NOMO-1 (cell line): ENCODE data around the gene TBCK.
A peak's percentile ranks its signal among the peaks of the same experiment; 100 is the strongest.
"Not testable (repeated sequence)": the region's sequence is repeated elsewhere in the genome, so short reads cannot be mapped to it uniquely, and the experiment has no call there.

Experiments used
- DNase-seq, 2 experiments: peaks; one replicate each; lab custom pipeline; 2025; ENCODE audit not compliant: unreplicated experiment in 2 of 2; lab: John Stamatoyannopoulos, UW

Gene TBCK

DNA sequence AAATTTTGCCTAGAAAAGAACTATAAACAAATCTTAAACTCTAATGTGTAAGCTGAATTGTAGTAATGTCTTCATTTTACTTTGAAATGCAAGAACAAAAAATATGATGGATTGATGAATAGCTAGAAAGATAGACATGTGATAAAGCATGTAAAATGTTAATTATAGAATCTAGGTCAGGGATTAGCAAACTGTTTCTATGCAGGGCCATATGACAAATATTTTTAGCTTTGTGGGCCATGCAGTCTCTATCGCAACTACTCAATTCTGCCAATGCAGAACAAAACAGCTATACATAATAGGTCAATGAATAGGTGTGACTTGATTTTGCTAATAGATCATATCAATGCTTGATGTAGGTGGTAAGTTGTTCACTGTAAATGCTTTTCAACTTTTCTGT lies 75.3 kb downstream of the TBCK start:
- DNase-seq, result no peak

DNA sequence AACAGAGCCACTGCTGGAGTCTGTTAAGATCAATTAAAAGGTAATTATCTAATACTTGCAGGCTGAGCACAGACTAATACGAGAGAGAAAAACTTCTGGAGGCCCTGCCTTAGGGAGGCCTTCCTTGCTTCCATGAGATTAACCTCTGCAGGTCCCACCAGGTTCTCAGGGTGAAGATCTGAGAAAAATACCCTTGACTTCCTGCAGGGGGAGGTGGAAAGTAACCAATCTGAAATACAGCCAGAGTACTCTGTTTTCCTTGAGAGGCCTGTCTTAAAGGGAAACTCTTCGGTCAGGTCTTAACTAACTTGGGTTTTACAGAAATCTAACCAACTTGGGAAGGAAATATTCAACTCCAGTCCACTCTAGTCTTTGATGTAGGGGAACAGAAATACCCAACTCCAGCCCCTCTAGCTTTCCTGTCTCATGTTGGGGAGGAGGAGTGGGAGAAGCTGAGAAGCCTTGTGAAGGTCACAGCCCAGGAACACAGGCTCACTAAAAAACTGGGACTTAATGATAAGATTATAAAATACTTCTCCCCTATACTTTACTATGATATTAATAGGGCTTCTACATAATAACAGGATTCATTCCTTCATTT lies 77.1 kb downstream of the TBCK start:
- DNase-seq, result peak; percentile 0 to 24

DNA sequence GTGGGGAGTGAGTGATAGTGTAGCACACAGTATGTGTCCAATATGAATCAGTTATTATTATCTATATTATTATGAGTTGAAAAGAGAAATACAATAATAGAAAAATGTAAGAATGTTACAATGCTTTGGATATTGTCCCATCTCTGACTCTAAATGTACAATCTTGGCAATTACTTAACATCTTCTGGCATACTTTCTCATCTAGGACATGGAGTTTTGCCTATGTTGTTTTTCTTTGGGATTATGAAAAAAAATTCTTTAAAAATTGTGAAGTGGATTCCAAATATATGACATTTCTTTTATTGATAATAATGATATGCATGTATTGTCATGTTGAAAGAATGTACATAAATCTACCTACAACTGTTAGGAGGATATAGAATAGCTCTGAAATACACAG lies 84.1 kb downstream of the TBCK start:
- no peak for DNase-seq

DNA sequence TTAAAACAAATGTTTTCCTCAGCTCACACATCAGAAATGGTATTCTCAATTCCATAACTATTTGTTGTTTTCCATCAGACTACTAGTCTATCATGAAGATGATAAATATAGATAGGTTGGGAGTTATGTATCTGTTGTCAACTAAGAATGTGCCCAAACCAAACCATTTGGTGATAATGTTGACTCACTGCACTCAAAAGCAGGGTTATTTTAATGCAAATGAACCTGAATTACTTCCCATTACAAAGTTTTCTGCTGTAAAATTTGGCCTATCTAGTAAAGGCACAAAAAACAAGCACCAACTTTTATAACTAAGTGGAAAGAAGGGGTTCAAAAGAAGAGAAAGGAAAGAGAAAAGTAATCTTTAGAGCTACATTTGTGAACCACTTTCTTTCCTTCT lies 93.5 kb downstream of the TBCK start:
- DNase-seq, result no peak

DNA sequence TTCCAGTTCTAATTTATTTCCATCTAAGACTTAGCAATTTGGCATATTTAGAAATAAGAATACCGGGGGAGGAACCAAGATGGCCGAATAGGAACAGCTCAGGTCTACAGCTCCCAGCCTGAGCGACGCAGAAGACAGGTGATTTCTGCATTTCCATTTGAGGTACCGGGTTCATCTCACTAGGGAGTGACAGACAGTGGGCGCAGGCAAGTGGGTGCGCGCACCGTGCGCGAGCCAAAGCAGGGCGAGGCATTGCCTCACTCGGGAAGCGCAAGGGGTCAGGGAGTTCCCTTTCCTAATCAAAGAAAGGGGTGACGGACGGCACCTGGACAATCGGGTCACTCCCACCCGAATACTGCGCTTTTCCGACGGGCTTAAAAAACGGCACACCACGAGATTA lies 102.7 kb downstream of the TBCK start:
- DNase-seq, result not testable (repeated sequence)

DNA sequence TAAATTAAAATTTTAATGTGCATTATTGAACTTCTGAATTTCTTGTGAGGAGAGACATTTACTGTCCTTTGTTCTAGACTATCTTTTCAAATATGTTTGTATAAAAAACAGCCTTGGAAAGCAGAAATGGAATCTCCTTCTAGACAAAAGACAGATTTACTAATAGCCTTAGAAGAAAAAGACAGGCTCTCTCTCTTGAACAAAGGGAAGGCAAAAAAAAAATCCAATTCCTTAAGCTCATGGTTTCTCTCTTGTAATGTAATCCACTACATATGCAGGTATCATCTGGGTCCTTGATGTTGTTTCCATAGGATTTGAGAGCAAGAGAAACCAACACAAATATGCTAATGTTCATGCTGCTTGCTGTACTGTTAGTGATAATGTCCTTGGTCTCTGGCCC lies 106.0 kb downstream of the TBCK start:
- DNase-seq, result no peak

DNA sequence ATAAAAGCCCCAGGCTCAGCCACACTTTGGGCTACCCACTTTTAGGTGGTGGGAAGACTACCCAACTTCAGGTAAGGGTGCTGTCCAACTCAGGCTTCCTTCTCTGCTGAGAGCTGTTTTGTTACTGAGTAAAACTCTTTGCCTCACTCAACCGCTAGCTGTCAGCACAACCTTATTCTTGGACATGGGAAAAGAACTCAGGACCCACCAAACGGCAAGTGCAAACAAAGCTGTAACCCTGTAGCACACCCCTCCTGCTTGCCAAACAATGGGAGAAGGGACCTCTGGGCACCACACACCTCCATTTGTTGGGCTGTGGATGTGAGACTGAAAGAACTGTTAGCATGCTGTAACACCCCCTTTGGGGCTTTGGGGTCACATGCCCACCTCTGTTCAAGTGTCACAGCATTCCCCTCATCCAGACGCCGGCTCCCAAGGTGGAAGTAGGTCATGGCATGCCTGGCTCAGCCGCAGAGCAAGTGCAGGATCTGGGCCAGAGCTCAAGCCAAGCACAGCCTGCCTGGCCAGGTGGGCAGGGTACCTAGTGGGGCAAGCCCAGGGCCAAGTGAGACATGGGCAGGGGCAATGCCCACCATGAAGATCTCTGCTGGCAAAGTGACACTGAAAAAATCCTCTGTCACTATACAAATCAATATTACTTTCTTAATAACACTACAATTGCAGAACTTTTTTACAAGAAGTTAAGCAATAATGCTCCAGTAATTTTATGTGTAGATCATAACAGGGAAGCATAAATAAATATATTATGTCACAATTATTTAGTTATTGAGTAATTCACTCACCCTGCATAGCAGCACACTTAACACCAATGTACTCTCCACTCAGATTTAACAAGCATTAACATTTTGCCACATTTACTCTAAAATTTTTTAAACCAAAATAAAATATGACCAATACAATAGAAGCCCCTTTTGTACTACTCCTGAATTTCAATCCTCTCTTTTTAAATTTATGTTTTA lies 107.2 kb downstream of the TBCK start:
- DNase-seq, result no peak

DNA sequence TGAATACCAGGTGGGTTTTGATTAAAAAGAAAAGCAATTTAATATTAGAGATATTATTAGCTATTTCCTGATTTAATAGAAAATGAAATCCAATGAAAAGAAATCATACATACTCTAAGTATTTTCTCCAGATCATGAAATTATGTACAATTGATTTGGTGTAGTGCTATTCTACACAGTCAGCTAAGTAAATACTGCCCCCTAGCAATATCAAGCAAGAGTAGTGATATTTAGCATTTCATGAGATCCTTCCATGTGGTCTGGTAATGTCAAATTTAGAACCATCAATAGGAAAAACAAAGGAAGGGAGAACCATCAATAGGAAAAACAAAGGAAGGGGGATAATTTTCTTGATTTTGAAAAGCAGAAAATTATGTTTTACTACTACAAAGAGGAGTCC lies 114.6 kb downstream of the TBCK start:
- peak in 1 of 2 experiments; percentile 2 for DNase-seq

DNA sequence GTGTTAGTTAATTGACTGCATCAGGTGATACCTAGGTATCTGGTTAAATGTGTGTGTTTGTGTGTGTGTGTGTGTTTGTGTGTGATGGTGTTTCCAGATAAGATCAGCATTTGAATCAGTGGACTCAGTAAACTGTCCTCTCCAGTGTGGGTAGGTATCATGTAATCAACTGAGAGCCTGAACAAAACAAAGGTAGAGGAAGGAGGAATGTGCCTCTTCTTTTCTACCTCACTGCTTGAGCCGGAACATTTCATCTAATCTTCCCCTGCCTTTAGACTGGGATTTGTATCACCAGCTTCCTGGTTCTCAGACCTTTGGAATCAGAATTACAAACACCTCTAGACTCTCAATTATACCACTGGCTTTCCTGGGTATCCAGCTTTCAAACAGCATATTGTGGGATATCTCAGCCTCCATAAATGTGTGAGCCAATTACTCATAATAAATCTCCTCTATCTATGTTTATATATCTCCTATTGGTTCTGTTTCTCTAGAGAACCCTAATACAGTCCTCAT lies 120.5 kb downstream of the TBCK start:
- DNase-seq, result no peak

DNA sequence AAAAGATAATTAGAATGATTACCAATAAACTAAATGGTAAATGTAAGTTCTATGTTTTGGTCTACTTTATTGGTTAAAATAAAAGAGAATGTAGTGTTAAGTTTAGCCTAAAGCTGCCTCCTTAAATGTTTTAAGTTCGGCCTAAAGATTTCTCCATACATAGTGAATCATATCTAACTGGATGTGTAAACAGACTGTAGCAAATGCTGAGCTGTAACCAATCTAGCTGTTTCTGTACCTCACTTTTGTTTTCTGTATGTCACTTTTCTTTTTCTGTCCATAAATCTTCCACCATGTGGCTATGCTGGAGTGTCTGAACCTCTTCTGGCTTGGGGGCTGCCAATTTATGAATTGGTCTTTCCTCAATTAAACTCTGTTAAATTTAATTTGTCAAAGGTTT lies 121.2 kb downstream of the TBCK start:
- DNase-seq, result no peak

DNA sequence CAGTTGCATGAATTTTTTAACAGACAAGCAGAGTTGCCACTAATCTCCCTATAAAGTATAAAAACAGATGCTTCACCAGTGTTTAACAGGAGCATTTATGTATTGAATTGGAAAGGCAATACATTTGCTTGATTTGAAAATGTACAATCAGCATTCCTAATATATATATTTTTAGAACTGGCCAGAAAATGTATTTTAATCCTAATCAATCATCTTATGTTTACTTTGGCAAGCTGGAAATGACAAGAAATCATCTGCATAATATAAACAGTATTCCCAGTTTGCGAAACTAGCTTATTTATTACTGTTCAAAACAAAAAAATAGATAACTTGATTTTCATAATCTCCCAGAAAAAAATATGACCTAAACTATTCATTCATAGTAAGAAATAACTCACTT lies 123.9 kb downstream of the TBCK start:
- no peak for DNase-seq

DNA sequence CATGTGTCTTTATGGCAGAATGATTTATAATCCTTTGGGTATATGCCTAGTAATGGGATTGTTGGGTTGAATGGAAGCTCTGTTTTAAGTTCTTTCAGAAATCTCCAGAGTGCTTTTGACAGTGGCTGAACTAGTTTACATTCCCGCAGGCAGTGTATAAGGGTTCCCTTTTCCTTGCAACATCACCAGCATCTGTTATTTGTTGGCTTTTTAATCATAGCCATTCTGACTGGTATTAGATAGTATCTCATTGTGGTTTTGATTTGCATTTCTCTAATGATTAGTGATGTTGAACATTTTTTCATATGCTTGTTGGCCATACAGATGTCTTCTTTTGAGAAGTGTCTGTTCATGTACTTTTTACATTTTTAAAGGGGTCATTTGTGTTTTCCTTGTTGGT lies 129.8 kb downstream of the TBCK start:
- no peak for DNase-seq

DNA sequence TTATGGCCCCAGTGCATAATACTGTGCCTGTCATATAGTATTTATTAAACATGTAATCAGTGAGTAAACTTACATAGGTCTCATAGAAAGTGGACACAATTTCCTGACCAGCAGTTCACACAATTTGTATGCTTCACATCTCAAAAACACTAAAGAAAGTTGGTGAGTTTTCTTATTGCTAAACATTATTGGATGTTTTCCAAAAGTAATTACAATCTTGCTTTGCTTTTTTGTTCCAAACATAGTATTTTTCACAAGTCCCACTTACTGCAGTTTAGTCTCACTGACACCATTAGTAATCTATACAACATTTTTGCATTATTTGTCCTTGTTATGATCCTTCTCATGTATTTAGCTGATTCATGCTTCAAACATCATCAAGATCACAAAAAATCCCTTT lies 132.5 kb downstream of the TBCK start:
- DNase-seq, result no peak

DNA sequence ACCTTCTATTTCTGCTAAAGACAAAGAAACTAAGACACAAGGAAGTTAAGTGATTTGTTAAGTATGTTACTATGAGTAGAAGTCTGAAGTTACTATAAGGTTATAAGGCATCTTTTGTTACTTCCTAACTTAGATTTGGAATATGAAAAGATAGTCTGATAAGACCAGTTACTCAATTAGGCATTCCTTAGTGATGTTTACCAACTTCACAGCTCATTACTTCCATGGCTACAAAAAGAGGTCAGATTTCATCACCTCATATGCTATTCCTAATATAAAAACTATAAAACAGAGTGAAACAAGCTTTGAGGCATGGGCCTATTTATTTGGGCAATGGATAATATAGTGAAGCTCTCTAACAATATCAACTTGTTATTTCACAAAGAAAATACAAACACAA lies 143.1 kb downstream of the TBCK start:
- no peak for DNase-seq

DNA sequence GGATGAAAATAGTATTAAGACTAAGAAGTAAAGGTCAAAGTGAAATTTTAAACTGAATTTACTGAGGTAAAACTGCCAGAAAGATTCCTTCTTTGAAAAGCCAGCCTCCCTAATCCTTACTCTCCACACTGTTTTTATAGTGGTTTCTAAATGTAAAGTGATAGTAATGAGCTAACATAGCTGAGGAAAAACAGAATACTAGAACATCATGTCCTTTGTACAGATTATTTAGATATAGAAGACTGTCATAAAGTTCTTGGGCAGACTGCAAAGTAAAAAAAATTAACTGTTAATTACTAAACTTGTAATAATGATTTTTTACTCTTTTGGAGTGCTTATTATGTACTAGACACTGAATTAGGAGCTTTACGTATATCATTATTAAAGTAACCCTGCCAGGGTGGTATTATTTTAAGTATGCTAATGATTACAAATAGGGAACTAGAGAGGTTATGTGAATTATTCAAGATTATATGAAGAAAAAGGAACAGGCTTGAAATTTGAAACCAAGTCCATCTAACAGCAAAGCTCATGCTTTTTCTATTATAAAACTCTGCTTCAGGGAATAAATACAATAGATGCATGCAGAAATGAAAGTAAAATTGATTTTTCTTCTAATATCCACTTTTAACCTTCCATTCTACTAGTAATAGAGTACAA lies 150.5 kb downstream of the TBCK start:
- no peak for DNase-seq

DNA sequence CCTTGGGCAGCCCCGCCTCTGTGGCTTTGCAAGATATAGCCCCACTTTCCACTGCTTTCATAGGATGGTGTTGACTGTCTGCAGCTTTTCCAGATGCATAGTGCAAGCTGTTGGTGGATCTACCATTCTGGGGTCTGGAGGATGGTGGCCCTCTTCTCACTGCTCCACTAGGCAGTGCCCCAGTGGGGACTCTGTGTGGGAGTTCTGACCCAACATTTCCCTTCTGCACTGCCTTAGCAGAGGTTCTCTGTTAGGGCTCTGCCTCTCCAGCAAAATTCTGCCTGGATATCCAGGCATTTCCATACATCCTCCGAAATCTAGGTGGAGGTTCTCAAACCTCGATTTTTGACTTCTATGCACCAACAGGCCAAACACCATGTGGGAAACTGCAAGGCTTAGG lies 153.7 kb downstream of the TBCK start:
- DNase-seq, result no peak

DNA sequence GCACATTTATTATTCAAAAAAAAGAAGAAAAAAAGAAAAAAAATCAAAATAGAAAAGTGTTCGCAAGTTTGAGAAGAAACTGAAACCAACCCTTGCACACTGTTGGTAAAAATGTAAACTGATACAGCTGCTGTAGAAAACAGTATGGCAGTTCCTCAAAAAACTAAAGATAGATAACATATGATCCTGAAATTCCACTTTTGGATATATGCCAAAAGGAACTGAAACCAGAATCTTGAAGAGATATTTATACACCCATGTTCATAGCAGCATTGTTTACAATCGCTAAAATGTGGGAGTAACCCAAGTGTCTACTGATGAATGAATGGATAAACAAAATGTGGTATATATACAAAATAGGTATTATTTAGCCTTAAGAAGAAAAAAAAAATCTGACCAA lies 155.4 kb downstream of the TBCK start:
- DNase-seq, result peak in 1 of 2 experiments; percentile 23

DNA sequence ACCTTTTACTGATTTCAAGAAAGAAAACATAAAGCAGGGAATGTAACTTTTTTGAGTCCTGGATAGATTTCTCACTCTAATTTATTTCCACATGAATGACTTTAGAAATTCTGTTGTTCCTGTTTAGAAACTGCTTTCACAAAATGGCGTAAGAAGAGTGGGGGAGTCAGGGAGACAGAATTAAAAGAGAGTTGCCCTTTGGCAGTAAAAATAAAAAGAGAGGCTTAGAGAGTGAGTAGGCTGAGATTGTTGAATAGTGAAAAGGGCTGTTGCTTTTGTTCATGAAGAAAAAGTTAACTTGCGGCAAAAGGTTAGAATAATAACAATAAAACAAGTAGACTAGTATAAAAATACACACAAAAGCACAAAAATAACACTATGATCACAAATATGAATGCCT lies 166.1 kb downstream of the TBCK start:
- DNase-seq, result no peak

DNA sequence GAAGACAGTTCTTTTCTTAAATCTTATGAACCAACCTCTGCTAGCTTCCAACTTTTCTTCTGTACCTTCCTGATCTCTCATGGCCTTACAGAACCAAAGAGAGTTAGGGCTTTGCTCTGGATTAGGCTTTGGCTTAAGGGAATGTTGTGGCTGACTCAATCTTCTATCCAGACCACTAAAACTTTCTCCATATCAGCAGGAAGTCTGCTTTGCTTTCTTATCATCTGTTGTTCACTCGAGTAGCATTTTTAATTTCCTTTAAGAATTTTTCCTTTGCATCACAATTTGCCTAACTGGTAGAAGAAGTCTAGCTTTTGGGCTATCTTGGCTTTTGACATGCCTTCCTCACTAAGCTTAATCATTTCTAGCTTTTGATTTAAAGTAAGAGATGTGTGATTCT lies 167.0 kb downstream of the TBCK start:
- no peak for DNase-seq

DNA sequence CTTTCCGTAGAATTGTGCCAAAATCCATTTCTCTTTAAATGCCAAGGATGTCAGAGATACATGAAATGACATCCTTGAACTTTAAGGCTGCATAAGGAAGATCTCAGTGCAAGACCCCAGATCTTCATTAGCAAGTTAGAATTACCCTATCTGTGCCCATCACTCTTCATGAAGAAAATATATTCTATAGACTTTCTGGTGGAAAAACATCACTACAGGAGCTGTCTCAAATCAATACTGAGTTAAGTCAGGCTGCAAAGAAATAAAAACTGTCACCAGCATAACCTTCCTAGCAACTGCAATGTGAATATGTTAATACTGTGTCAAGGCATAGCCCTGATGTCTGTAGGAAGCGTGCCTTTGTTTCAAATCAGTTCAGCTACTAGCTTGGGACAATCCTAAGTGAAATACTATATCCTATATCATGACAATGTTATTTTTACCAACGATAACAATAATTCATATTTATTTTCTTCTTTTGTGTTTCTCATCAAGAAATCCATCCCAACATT lies 173.3 kb downstream of the TBCK start:
- no peak for DNase-seq

DNA sequence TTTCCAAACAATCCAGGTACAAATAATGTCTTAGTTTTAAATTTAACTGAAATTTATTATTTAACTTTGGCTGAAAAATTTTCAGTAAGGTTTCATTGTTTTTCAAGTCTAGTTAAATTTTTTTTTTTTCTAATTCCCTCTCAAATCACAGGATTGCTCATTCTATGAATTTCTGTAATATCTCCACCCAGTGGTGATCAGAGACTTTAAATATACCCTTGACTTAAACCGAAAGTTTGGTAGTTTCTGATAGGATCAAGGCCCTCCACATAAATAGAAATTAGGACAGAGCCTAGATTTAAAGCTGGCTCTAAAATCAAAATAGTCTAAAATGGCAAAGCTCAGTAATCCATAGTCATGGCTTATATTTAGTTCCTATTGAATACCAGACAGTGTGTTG lies 175.4 kb downstream of the TBCK start:
- no peak for DNase-seq
